Neural cell (in vitro differentiated cells): ENCODE measurements around the gene BET1.

Source experiments
- EZH2 ChIP-seq: fragments of 200-600, 300-800 bp; shearing (Covaris generic), sonication (generic); IDR thresholded peaks from 2 replicates; pipeline ENCODE4 v1.6.1; 2014; ENCODE audit warnings: antibody characterized with exemption, low read length, borderline replicate concordance, mild to moderate bottlenecking; ENCODE audit not compliant: insufficient read depth, poor library complexity, severe bottlenecking
- POLR2AphosphoS5 ChIP-seq: IDR thresholded peaks from 2 replicates; pipeline ENCODE4 v1.6.1; 2012
- RAD21 ChIP-seq: fragments of 450-650 bp; conservative IDR thresholded peaks from 2 replicates; pipeline ENCODE4 v1.6.1; 2014; ENCODE audit warnings: antibody characterized with exemption, mild to moderate bottlenecking, moderate library complexity
- SMC3 ChIP-seq: fragments of 450-650 bp; conservative IDR thresholded peaks from 2 replicates; pipeline ENCODE4 v1.6.1; 2014; ENCODE audit warnings: antibody characterized with exemption, mild to moderate bottlenecking, moderate library complexity; ENCODE audit not compliant: poor library complexity
- TF ChIP-seq, protein P1 (sequence below): fragments of 450-650 bp; IDR thresholded peaks from 2 replicates; pipeline ENCODE4 v1.5.1; 2014; ENCODE audit warnings: antibody characterized with exemption, mild to moderate bottlenecking, moderate library complexity; ENCODE audit not compliant: poor library complexity, severe bottlenecking
- TF ChIP-seq, protein P2 (sequence below): IDR thresholded peaks from 2 replicates; pipeline ENCODE4 v1.6.1; 2012; ENCODE audit warnings: borderline replicate concordance

DNA sequence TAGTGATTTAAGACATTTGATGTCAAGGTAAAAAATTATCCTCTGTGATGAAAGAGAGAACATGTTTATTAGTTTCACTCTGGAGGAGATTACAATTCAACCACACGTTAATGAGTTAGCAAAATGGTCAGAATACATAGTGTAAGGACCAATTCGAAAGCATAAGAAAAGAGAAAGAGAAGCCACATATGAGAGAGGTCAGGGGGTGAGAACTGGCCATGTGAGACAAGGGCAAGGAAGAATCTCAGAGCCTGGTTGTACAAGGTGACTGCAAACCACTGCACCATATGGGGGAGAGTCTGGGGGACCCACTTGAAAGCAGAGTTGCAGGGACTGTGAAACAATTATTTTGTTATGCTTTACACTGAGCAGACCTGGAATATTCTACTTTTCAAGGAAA is 27.7 kb upstream of the BET1 start:
- TF ChIP-seq POLR2AphosphoS5 (no peak), RAD21 (no peak), EZH2 (no peak), SMC3 (no peak)
- TF ChIP-seq, protein P1, sequence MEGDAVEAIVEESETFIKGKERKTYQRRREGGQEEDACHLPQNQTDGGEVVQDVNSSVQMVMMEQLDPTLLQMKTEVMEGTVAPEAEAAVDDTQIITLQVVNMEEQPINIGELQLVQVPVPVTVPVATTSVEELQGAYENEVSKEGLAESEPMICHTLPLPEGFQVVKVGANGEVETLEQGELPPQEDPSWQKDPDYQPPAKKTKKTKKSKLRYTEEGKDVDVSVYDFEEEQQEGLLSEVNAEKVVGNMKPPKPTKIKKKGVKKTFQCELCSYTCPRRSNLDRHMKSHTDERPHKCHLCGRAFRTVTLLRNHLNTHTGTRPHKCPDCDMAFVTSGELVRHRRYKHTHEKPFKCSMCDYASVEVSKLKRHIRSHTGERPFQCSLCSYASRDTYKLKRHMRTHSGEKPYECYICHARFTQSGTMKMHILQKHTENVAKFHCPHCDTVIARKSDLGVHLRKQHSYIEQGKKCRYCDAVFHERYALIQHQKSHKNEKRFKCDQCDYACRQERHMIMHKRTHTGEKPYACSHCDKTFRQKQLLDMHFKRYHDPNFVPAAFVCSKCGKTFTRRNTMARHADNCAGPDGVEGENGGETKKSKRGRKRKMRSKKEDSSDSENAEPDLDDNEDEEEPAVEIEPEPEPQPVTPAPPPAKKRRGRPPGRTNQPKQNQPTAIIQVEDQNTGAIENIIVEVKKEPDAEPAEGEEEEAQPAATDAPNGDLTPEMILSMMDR: no peak
- TF ChIP-seq, protein P2, sequence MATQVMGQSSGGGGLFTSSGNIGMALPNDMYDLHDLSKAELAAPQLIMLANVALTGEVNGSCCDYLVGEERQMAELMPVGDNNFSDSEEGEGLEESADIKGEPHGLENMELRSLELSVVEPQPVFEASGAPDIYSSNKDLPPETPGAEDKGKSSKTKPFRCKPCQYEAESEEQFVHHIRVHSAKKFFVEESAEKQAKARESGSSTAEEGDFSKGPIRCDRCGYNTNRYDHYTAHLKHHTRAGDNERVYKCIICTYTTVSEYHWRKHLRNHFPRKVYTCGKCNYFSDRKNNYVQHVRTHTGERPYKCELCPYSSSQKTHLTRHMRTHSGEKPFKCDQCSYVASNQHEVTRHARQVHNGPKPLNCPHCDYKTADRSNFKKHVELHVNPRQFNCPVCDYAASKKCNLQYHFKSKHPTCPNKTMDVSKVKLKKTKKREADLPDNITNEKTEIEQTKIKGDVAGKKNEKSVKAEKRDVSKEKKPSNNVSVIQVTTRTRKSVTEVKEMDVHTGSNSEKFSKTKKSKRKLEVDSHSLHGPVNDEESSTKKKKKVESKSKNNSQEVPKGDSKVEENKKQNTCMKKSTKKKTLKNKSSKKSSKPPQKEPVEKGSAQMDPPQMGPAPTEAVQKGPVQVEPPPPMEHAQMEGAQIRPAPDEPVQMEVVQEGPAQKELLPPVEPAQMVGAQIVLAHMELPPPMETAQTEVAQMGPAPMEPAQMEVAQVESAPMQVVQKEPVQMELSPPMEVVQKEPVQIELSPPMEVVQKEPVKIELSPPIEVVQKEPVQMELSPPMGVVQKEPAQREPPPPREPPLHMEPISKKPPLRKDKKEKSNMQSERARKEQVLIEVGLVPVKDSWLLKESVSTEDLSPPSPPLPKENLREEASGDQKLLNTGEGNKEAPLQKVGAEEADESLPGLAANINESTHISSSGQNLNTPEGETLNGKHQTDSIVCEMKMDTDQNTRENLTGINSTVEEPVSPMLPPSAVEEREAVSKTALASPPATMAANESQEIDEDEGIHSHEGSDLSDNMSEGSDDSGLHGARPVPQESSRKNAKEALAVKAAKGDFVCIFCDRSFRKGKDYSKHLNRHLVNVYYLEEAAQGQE: no peak
